ENCODE results near the gene FOXO6.

Gene FOXO6

GRCh38 chr1:41353744-41354143 lies 7.5 kb upstream of the FOXO6 start:
- no peak for DNase-seq

GRCh38 chr1:41354956-41355355 lies 6.3 kb upstream of the FOXO6 start:
- DNase-seq: no peak

DNA sequence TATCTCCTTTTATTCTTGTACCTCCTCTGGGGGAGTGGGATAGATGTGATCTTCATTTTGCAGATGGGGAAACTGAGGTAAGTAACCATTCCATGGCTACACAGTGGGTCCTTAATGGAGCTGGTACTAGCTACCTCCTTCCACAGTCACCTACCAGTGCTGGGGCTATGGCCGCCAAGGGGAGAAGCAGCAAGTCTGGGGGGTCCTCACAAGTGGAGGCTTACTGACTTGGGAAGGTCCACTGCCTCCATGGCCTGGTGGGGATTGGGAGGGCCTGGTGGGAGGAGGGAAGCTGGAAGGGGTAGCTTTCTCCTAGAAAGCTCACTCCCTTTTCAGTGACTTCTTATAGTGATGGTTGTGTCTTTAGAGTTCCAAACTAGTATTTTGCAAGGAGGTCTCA lies 5.9 kb upstream of the FOXO6 start:
- no peak for DNase-seq

- no peak for DNase-seq
These were observed 5.5 kb upstream of the FOXO6 start for GRCh38 chr1:41355761-41356160.

GRCh38 chr1:41356752-41357151 lies 4.5 kb upstream of the FOXO6 start:
- DNase-seq: no peak

GRCh38 chr1:41357451-41358101 lies 3.7 kb upstream of the FOXO6 start:
- DNase-seq: peak; percentile 61

DNA sequence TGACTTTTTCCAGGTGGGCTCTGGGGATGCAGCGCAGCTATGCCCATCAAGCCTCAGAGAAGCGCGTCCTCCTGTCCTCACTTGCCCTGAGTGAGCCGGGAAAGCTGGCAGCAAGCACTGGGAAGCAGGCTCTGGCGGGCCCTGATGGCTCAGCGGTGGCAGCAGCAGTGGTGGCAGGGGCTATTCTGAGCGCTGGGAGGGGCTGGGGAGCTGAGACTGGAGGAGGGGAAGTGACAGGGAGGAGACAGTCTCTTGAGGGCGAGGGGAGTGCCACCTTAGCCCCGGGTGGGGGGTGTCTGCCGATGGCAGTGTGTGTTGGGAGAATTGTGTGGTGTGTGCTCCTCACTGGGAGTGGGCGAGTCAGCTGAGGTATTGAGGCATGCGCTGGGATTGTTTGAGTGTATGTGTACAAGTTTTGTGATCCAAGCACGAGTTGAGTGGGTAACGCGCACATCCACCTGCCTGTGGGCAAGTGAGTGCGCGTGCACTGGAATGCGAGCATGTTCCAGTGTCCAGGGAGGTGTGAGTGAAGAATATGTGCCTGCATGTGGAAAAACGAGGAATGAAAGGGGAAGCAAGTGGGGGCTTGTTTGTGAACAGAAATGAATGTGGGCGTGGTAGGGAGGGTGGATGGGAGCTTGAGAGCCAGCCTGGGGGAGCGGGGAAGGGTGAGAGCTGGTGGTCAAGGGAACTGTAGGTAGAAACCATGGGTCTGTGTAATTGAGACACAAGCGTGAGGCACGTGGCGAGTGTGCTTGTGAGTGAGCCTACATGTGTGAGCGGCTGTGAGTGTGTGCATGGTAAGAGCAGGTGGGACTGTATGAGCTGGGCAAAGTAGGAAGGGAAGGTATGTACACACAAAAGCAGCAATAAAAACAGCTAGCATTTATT lies 2.9 kb upstream of the FOXO6 start:
- DNase-seq: peak; percentile 61

- DNase-seq: no peak
These were observed 1.8 kb upstream of the FOXO6 start for GRCh38 chr1:41359211-41360073.

GRCh38 chr1:41360074-41360785 lies 1.0 kb upstream of the FOXO6 start:
- DNase-seq: peak; percentile 59

GRCh38 chr1:41361495-41362356 lies 492 bp downstream of the FOXO6 start:
- no peak for DNase-seq

GRCh38 chr1:41362357-41362721 lies 1.1 kb downstream of the FOXO6 start:
- no peak for DNase-seq

DNA sequence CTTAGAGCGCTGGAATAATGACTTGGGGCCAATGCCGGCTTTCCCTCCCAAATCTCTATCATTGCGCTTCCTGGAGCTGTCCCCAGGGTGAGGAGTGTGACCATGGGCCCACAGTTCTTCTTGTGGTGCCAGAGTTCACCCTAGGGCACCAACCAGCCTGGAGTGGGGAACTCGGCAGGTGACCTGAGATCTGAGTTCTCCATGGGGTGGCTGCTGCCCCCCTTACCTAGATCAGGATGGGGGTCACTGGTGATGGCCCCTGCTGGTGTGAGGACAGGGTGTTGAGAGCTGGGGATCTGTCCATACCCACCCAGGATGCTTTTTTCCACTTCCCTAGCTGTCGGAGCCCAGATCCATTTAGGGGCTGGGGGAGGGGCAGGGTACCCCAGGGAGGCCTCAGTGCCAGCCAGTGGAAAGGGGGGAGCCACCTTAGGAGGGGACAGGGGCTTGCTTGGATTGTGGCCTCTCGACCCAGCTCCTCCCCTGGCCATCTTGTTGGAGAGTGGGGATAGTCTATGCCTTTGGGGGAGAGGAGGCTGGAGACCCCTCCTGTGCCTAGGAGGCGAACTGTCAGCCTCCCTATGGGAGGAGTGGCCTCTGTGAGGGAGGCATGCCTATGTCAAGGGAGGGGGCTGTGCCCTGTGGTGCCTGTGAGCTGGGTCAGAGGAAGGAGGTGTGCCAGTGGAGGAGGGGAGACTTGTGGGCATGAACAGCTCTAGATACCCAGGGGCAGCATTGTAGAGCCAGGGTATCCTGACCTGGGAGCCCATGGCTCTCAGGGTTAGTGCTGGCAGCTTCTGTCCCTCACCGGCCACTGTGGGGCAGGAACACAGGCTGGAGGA lies 1.7 kb downstream of the FOXO6 start:
- DNase-seq: no peak

GRCh38 chr1:41363591-41364320 lies 2.5 kb downstream of the FOXO6 start:
- no peak for DNase-seq

DNA sequence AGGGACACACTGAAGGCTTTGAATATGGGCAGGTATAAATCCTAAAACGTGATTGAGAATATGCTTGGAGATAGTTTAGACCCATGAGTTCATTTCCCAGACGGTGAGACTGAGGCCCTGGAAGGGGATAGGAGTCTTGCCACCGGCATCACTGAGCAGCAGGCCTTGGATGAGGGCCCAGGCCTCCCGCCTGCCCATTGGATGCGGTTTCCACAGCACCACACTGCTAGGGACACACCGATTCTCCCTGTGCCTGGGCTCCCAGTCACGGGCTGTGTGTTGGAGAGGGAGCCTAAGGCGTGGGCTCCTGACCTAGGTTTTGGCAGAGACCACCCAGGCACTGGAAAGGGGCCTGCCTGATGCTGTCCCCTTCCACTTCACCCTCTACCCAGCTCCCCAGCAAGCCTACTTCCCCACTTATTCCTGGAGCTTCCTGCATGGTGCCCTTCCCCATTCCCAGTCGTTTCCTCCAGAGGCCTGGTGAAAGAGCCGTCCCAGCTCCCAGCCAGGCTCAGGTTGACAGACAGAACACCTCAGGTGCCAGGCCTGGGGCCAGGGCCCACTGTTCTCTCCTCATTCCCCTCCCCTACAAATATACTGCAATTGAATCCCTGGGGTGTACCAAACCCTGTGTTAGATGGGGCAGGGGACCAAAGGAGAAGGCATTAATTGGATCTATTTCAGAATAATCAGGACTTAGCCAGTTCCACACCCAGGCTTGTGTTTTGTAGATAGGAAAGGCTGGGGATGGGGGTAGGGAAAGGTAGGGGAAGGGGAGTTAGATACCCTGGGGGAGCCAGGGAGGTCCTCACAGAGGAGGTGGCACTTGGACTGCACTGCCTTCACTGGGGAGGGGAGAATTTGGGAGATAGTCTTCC lies 3.4 kb downstream of the FOXO6 start:
- DNase-seq: no peak

DNA sequence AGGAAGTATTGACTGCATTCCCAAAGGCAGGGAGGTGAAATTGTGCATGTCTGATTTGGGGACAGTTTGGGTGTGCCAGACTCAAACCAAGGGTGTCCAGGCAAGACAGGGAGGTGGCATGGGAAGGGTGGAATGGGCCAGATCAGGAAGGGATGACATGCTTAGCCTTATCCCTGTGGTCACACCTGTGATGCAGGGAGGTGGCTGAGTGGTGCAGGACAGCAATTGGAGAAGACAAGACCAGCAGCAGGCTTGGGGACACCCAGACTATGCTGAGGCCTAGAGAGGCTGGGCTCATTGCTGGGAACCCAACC lies 4.0 kb downstream of the FOXO6 start:
- no peak for DNase-seq

GRCh38 chr1:41365772-41366454 lies 4.7 kb downstream of the FOXO6 start:
- DNase-seq: peak; percentile 93

DNA sequence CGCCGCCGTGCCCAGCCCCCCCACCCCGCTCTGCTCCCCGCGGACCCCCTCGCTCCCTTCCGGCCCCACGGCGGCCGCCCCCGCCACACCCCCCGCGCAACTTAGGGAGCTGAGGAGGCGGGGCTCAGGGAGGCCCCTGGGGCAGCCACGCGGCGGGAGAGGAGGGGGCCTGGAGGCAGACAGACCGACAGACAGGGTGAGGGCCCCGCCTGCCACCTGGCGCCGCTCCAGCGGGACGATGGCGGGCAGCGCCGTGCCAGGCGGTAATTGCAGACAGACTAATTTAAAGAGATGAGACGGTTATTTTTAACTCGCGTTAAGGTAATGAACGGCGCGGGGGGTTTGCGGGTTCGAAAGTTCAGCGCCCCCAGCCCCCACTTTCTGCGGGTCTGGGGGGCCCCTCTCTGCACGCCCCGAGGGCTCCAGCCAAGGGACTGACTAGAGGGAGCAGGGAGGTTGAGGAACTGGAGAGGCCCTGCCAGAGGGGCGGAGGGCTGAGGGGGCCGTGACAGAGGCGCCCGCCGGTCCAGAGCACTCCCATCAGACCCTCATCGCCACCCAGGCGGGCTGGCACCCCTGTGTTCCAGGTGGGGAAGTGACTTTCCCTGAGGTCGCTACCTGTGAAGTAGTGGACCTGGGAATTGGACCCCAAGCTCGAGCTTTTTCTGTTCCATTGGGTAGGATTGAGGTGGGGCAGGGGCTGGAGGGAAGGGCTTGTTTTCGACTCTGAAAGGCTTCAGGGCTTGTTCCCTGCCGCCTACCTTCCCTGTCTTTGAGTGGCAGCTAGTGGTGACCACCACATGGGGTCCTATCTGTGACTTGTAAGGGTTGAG lies 5.4 kb downstream of the FOXO6 start:
- DNase-seq: peak; percentile 68

GRCh38 chr1:41367288-41367642 lies 6.0 kb downstream of the FOXO6 start:
- DNase-seq: no peak

All from DMS153 (cell line).